Activated CD8-positive, alpha-beta T cell treated with anti-CD3 and anti-CD28 coated beads for 36 hours (primary cell): ENCODE results near the gene VIPR1. TPM values are rescaled to one million over a fixed set of nuclear protein-coding genes. Genes with fewer than 3 reads are reported as not detected.
A peak's percentile ranks its signal among the peaks of the same experiment; 100 is the strongest.

Experiments
- ATAC-seq: fragments of 200-7000 bp; cut with Tn5 transposase; one replicate; pipeline ENCODE4 v1.10.0; 2021; ENCODE audit warnings: mild to moderate bottlenecking, moderate library complexity
- CTCF ChIA-PET: fragments of 350-600 bp; sonication (Branson Sonifier 250); formaldehyde crosslinking; loops from one replicate; lab custom pipeline; 2021; ENCODE audit warnings: antibody characterized with exemption; lab: Charles Lee
- POLR2A ChIA-PET: fragments of 350-600 bp; sonication (Branson Sonifier 250); formaldehyde crosslinking; loops from one replicate; lab custom pipeline; 2021; ENCODE audit warnings: antibody characterized with exemption; lab: Charles Lee
- DNase-seq: peaks from one replicate; pipeline ENCODE4 v3.0.0-alpha.2; 2020
- H3K27ac Mint-ChIP-seq: one replicate; pipeline ENCODE4 v1.8.0; 2021; ENCODE audit warnings: mild to moderate bottlenecking, mixed read lengths
- H3K27me3 Mint-ChIP-seq: one replicate; pipeline ENCODE4 v1.8.0; 2021; ENCODE audit warnings: mixed read lengths
- H3K36me3 Mint-ChIP-seq: one replicate; pipeline ENCODE4 v1.8.0; 2021; ENCODE audit warnings: low read depth, mixed read lengths
- H3K4me1 Mint-ChIP-seq: one replicate; pipeline ENCODE4 v1.8.0; 2021; ENCODE audit warnings: low read depth, mixed read lengths
- H3K4me3 Mint-ChIP-seq: one replicate; pipeline ENCODE4 v1.8.0; 2021; ENCODE audit warnings: mild to moderate bottlenecking, moderate library complexity, mixed read lengths
- H3K9me3 Mint-ChIP-seq: one replicate; pipeline ENCODE4 v1.8.0; 2021; ENCODE audit warnings: mixed read lengths
- CTCF ChIP-seq: fragments of 200-600 bp; IDR thresholded peaks from one replicate; pipeline ENCODE4 v1.8.0; 2022; ENCODE audit warnings: antibody characterized with exemption, mild to moderate bottlenecking
- intact Hi-C: fragments of 100-400 bp; cut with micrococcal nuclease; formaldehyde crosslinking; loops from one replicate; pipeline ENCODE4 v1.10.0; 2022
- total RNA-seq, 2 experiments: library from RNA; stranded (reverse); gene quantifications; one replicate each; pipeline ENCODE4 v1.2.3, GENCODE V29; 2021

Gene VIPR1
- total RNA-seq, 2 experiments from 2014 or later, result 8.5 to 9.0 TPM

DNA sequence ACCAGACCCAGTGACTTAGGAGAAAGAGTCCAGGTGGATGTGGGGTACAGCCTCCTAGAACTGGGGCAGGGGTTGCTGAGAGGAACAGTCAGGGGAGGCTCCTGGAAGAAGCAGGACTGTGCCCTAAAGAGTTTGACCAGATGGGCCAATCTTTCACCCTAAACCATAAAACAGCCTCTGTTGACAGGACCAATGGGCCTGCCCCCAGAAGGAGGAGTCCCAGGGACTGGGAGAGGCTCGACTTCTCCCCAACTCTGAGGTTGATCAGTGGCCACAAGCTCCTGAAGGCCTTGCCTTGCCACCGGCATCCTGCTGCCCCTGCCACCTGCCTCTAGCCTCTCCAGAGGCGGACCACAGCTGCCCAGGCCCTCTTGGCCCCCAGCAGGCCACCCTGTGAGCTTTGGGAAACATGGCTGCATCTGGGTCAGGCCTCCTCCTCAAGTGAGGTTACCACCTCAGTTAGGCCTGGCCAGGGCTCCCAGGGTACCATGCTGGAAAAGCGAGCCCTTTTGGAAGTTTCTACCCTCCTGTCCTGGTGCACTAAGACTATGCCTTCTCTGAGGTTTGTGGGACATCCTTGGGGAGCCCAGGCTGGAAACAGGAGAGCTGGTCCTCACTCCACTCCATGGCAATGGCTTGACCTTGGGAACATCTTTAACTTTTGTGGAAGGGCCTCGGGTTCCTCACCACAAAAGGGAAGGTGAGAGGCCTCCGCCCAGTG, 2.8 kb downstream of the VIPR1 start:
- H3K4me3 Mint-ChIP-seq, result no peak overlapping the region
- no peak overlapping the region for H3K27ac Mint-ChIP-seq
- ChIA-PET POLR2A (no interaction called here), CTCF (interaction anchor here (0.8 to 1.6 kb wide), 2 partner anchors 9 to 30 kb away, joined by 3 read pairs; no protein-coding TSS in a partner anchor)
- intact Hi-C loops, result no loop called here
- H3K36me3 Mint-ChIP-seq, result no peaks in the 10 kb centered on the region
- no peak for TF ChIP-seq CTCF
- H3K9me3 Mint-ChIP-seq, result no peaks in the 10 kb centered on the region
- ATAC-seq, result no peak
- H3K4me1 Mint-ChIP-seq, result peaks cover 44% of the 10 kb centered on the region
- DNase-seq, result no peak
- peaks cover 10% of the 10 kb centered on the region for H3K27me3 Mint-ChIP-seq

DNA sequence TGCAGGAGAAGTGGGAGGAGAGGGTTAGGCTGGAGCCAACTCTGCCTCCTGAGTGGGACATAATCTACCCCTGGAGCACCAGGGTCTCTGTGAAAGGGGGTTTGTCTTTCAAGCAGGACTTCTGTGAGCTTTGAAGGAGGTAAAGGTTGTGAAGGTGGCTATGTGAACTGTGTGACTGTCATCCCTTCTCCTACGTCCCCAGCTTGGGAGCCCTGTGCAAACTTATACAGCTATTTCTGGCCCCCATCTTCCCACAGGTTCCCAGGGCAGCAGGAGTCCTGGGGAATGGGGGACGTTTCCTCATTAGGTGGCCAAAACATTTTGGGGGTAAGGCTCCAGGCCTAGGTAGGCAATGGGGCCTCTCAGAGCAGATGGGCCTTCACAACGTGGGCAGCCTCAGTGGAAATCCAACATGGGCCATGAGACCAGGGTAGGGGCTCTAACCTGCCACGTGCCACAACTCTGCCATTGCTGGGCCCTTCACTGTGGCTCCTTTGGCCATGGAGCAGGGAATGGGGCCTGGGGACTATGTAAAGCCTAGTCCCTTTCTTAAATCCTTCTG, 3.5 kb downstream of the VIPR1 start:
- ChIA-PET CTCF (interaction anchor here (0.8 to 1.6 kb wide), 3 partner anchors 8 to 31 kb away, joined by 3 read pairs; no protein-coding TSS in a partner anchor), POLR2A (no interaction called here)
- no peak overlapping the region for H3K27ac Mint-ChIP-seq
- H3K4me1 Mint-ChIP-seq, result peaks cover 43% of the 10 kb centered on the region
- ATAC-seq (no peak), DNase-seq (no peak)
- no peaks in the 10 kb centered on the region for H3K36me3 Mint-ChIP-seq
- H3K27me3 Mint-ChIP-seq, result peaks cover 4% of the 10 kb centered on the region
- no peaks in the 10 kb centered on the region for H3K9me3 Mint-ChIP-seq
- TF ChIP-seq CTCF, result no peak
- intact Hi-C loops, result no loop called here
- no peak overlapping the region for H3K4me3 Mint-ChIP-seq

DNA sequence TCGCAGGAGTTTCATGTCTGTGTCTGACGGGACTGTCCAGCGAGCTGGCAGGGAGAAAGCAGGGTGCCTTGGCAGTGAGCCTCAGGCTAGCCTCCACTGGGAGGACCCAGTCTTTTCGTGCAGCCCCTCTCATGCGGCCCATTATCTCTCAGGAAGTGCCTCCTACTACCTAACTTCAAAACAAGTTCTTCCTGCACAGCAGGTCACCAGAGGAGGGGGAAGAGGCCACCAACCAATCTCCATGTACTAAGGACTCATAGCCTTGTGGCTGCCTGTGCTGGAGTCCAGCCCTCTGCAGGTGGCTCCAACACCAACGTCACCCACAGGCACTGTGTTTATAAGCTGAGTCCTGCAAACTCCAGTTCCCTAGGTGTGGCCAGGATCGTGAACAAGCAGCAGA, 4.8 kb downstream of the VIPR1 start:
- H3K4me1 Mint-ChIP-seq, result peaks cover 45% of the 10 kb centered on the region
- peak overlapping the region; percentile 72 for H3K27ac Mint-ChIP-seq
- ChIA-PET CTCF (interaction anchor here (1.0 to 1.5 kb wide), 4 partner anchors 19 to 43 kb away, joined by 3 to 8 read pairs (median 6); no protein-coding TSS in a partner anchor), POLR2A (interaction anchor here (0.7 kb wide), 1 partner anchor 39 kb away, joined by 3 read pairs; no protein-coding TSS in a partner anchor)
- intact Hi-C loops, result no loop called here
- H3K9me3 Mint-ChIP-seq, result no peaks in the 10 kb centered on the region
- TF ChIP-seq CTCF, result no peak
- H3K27me3 Mint-ChIP-seq, result no peaks in the 10 kb centered on the region
- H3K4me3 Mint-ChIP-seq, result peak overlapping the region; percentile 27
- no peaks in the 10 kb centered on the region for H3K36me3 Mint-ChIP-seq
- ATAC-seq (peak; percentile 20), DNase-seq (peak; percentile 42)

DNA sequence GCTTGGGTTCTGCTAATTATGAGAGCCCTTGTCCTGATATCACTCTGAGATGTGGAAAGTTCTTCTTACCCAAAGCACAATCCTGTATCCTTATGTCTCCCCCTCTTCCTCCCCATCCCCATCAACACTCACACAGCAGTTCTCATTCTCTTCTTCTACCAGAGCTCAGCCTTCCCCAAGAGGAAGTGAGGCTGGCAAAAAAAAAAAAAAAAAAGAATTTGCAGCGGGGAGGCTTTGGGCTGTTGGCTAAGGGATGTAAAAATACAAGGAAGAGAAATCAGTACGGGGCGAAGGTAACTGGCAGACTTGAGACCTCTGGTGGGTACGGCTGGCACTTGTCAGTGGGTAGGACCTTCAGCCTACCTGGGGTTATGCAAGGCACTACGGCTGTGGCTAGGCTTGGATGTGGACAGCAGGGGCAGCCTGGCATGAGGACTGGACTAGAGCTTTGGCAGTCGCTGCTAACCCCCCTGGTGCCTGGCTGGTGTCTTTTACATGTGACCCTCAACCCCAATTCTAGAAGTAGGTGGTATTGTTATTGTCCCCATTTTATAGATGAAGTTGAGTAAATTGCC, 5.4 kb downstream of the VIPR1 start:
- DNase-seq, result no peak
- intact Hi-C loops, result no loop called here
- TF ChIP-seq CTCF, result no peak
- no peaks in the 10 kb centered on the region for H3K36me3 Mint-ChIP-seq
- no peaks in the 10 kb centered on the region for H3K27me3 Mint-ChIP-seq
- H3K4me1 Mint-ChIP-seq, result peaks cover 44% of the 10 kb centered on the region
- H3K4me3 Mint-ChIP-seq, result no peak overlapping the region
- H3K9me3 Mint-ChIP-seq, result no peaks in the 10 kb centered on the region
- POLR2A ChIA-PET, result interaction anchor here (0.7 kb wide), 1 partner anchor 39 kb away, joined by 3 read pairs; no protein-coding TSS in a partner anchor
- CTCF ChIA-PET, result interaction anchor here (1.0 to 1.5 kb wide), 5 partner anchors 19 to 42 kb away, joined by 3 to 8 read pairs (median 5); no protein-coding TSS in a partner anchor
- no peak for ATAC-seq
- peak overlapping the region; percentile 72 for H3K27ac Mint-ChIP-seq
